SK-N-SH (cell line): ENCODE measurements around the gene GSK3A. TPM values are rescaled to one million over a fixed set of nuclear protein-coding genes. Genes with fewer than 3 reads are reported as not detected.
"Not testable (repeated sequence)": the region's sequence is repeated elsewhere in the genome, so short reads cannot be mapped to it uniquely, and the experiment has no call there.

ENCODE experiments used
- CTCF ChIA-PET: fragments of 300-600, 350-600 bp; formaldehyde crosslinking; extraction: SDS; loops from one replicate; lab custom pipeline; 2021; lab: Yijun Ruan, JAX
- POLR2A ChIA-PET: fragments of 350-600 bp; sonication (Branson Sonifier 250); formaldehyde crosslinking; extraction: SDS; loops from one replicate; lab custom pipeline; 2020; ENCODE audit warnings: antibody characterized with exemption, inconsistent platforms; lab: Yijun Ruan, JAX
- DNase-seq: peaks from one replicate; pipeline ENCODE4 v3.0.0; 2012
- H2AFZ ChIP-seq: fragments of 200-600 bp; sonication (generic); 2 replicates; pipeline ENCODE4 v1.8.1; 2016; ENCODE audit warnings: antibody characterized with exemption, mild to moderate bottlenecking, low read depth
- H3F3A ChIP-seq: fragments of 200-600 bp; sonication (generic); replicated peaks from 2 replicates; pipeline ENCODE3; 2016; ENCODE audit warnings: antibody characterized with exemption, mild to moderate bottlenecking; ENCODE audit not compliant: insufficient read depth
- H3K27ac ChIP-seq, 2 experiments: fragments of 200-500 bp in 1 of 2; fragments of 200-600 bp in 1 of 2; sonication (Bioruptor generic) in 1 of 2; sonication (generic), shearing (Covaris generic) in 1 of 2; 2 replicates each; pipeline versions ENCODE4 v1.5.1 to v1.6.1; 2014 to 2016; ENCODE audit warnings: low read depth in 2 of 2, inconsistent platforms in 1 of 2, low read length in 1 of 2, mild to moderate bottlenecking in 1 of 2, mixed read lengths in 1 of 2
- H3K27me3 ChIP-seq: fragments of 200-600 bp; sonication (generic), shearing (Covaris generic); 2 replicates; pipeline ENCODE4 v1.6.1; 2016; ENCODE audit warnings: mixed run types; ENCODE audit not compliant: insufficient read depth
- H3K36me3 ChIP-seq, 2 experiments: fragments of 200-500 bp in 1 of 2; fragments of 200-600 bp in 1 of 2; sonication (Bioruptor generic) in 1 of 2; sonication (generic) in 1 of 2; replicated peaks in 1 of 2; 2 replicates each; pipeline versions ENCODE3 to v1.5.1; 2014 to 2016; ENCODE audit warnings: low read length in 1 of 2, mild to moderate bottlenecking in 1 of 2; ENCODE audit not compliant: insufficient read depth in 2 of 2, control insufficient read depth in 1 of 2
- H3K4me1 ChIP-seq, 2 experiments: fragments of 200-500 bp in 1 of 2; fragments of 200-600 bp in 1 of 2; sonication (Bioruptor generic) in 1 of 2; sonication (generic), shearing (Covaris generic) in 1 of 2; 2 replicates each; pipeline versions ENCODE4 v1.5.1 to v1.6.1; 2014 to 2016; ENCODE audit warnings: low read depth in 1 of 2, low read length in 1 of 2, mixed run types in 1 of 2; ENCODE audit not compliant: insufficient read depth in 2 of 2, control insufficient read depth in 1 of 2
- H3K4me2 ChIP-seq: fragments of 200-600 bp; sonication (generic), shearing (Covaris generic); 2 replicates; pipeline ENCODE4 v1.6.1; 2017; ENCODE audit warnings: mixed run types
- H3K4me3 ChIP-seq, 2 experiments: fragments of 200-500 bp in 1 of 2; fragments of 200-600 bp in 1 of 2; sonication (Bioruptor generic) in 1 of 2; sonication (generic), shearing (Covaris generic) in 1 of 2; 2 replicates each; pipeline versions ENCODE4 v1.5.1 to v1.8.1; 2014 to 2016; ENCODE audit warnings: low read depth in 2 of 2, inconsistent platforms in 1 of 2, low read length in 1 of 2, mild to moderate bottlenecking in 1 of 2, mixed read lengths in 1 of 2, moderate library complexity in 1 of 2
- H3K79me2 ChIP-seq: fragments of 200-600 bp; sonication (generic); 2 replicates; pipeline ENCODE4 v1.8.1; 2017; ENCODE audit warnings: mild to moderate bottlenecking; ENCODE audit not compliant: insufficient read depth
- H3K9ac ChIP-seq: fragments of 200-600 bp; sonication (generic); 2 replicates; pipeline ENCODE4 v1.6.1; 2017; ENCODE audit warnings: mixed run types
- H3K9me2 ChIP-seq: fragments of 200-600 bp; sonication (generic); 2 replicates; pipeline ENCODE4 v1.6.1; 2017; ENCODE audit warnings: mixed run types
- H3K9me3 ChIP-seq: fragments of 200-600 bp; sonication (generic); 2 replicates; pipeline ENCODE4 v1.6.1; 2017; ENCODE audit warnings: mixed run types, mild to moderate bottlenecking, moderate library complexity
- H4K20me1 ChIP-seq: fragments of 200-600 bp; sonication (generic); 2 replicates; pipeline ENCODE4 v1.6.1; 2017; ENCODE audit warnings: mild to moderate bottlenecking, mixed run types; ENCODE audit not compliant: insufficient read depth
- EP300 ChIP-seq, 2 experiments: IDR thresholded peaks; 2 replicates each; pipeline versions ENCODE4 v1.4.0 to v1.6.1; 2012; ENCODE audit warnings: borderline replicate concordance in 1 of 2, low read depth in 1 of 2, low read length in 1 of 2
- FOXJ3 ChIP-seq: sonication (generic); formaldehyde crosslinking; IDR thresholded peaks from 2 replicates; pipeline ENCODE4 v1.5.1; 2020; ENCODE audit warnings: mild to moderate bottlenecking, missing genetic modification reagents
- FOXM1 ChIP-seq: IDR thresholded peaks from 2 replicates; pipeline ENCODE4 v1.4.0; 2012; ENCODE audit warnings: low read depth, mild to moderate bottlenecking
- JUND ChIP-seq: IDR thresholded peaks from 2 replicates; pipeline ENCODE4 v1.4.0; 2012
- MEF2A ChIP-seq: IDR thresholded peaks from 2 replicates; pipeline ENCODE4 v1.4.0; 2012; ENCODE audit warnings: low read depth, borderline replicate concordance
- NFIC ChIP-seq: IDR thresholded peaks from 2 replicates; pipeline ENCODE4 v1.4.0; 2012; ENCODE audit warnings: borderline replicate concordance
- RCOR1 ChIP-seq: fragments of 150-350 bp; IDR thresholded peaks from 2 replicates; pipeline ENCODE4 v1.6.1; 2017; ENCODE audit warnings: antibody characterized with exemption, low read length
- RFX5 ChIP-seq: IDR thresholded peaks from 2 replicates; pipeline ENCODE4 v1.6.1; 2012; ENCODE audit warnings: mild to moderate bottlenecking, improper control_type of control experiment, low read length
- SMC3 ChIP-seq: IDR thresholded peaks from 2 replicates; pipeline ENCODE4 v1.6.1; 2012; ENCODE audit warnings: low read depth, low read length, improper control_type of control experiment
- TAF1 ChIP-seq: IDR thresholded peaks from 2 replicates; pipeline ENCODE4 v1.6.1; 2012; ENCODE audit warnings: low read depth, mild to moderate bottlenecking, low read length, moderate library complexity, borderline replicate concordance
- TEAD4 ChIP-seq: IDR thresholded peaks from 2 replicates; pipeline ENCODE4 v1.4.0; 2012; ENCODE audit warnings: mild to moderate bottlenecking, borderline replicate concordance; ENCODE audit not compliant: insufficient read depth
- YY1 ChIP-seq: IDR thresholded peaks from 2 replicates; pipeline ENCODE4 v1.4.0; 2012; ENCODE audit warnings: low read depth, mild to moderate bottlenecking
- WGBS: methylation state at CpG from one replicate; pipeline ENCODE4 v1.1.6; 2017; ENCODE audit warnings: low lambda C conversion rate; 5-methylcytosine and 5-hydroxymethylcytosine counted together
- polyA plus RNA-seq, 3 experiments: library from polyadenylated mRNA; depleted of rRNA; stranded (reverse); fragments of >200 nt; gene quantifications; 2 replicates each; pipeline ENCODE4 v1.2.3, GENCODE V29; 2012
- TF ChIP-seq, protein P1 (sequence below): IDR thresholded peaks from 2 replicates; pipeline ENCODE4; 2012
- TF ChIP-seq, protein P2 (sequence below): fragments of 200-600 bp; sonication (generic); IDR thresholded peaks from 2 replicates; pipeline ENCODE4 v1.6.1; 2017; ENCODE audit warnings: antibody characterized with exemption, mild to moderate bottlenecking, moderate library complexity
- TF ChIP-seq, protein P3 (sequence below): IDR thresholded peaks from 2 replicates; pipeline ENCODE4 v1.6.1; 2012; ENCODE audit warnings: mild to moderate bottlenecking, low read depth, low read length, moderate library complexity
- TF ChIP-seq, protein P4 (sequence below): fragments of 150-350 bp; IDR thresholded peaks from 2 replicates; pipeline ENCODE4 v1.6.1; 2016; ENCODE audit warnings: mild to moderate bottlenecking, low read depth, low read length
- TF ChIP-seq, protein P5 (sequence below): IDR thresholded peaks from 2 replicates; pipeline ENCODE4 v1.4.0; 2012; ENCODE audit warnings: low read depth

GSK3A gene
- polyA plus RNA-seq, 1 of the 3 experiments (the other 2 are of a cell fraction) = 42.1 TPM

DNA sequence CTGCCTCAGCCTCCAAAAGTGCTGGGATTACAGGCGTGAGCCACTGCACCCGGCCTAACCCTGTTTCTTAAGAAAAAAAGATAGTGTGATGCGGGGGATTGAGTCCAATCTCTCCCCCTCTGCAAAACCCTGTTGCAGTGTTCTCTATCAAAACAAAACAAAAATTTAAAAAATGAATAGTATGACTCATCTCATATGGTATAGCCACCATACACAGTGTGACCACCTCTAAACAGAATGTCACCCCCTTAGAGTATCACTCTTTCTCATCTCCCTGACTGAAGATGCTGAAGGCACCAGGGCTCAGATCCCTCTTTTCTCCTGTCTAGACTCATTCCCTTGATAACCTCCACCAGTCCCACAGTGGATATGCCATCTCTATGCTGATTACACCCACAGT lies 19.4 kb upstream of the GSK3A start:
- DNase-seq = no peak
- no peaks in the 10 kb centered on the region for H4K20me1 ChIP-seq
- no peaks in the 10 kb centered on the region for H3K4me1 ChIP-seq
- H3K27me3 ChIP-seq = no peaks in the 10 kb centered on the region
- TF ChIP-seq JUND (no peak), MEF2A (no peak), SMC3 (no peak), TEAD4 (no peak), YY1 (no peak), RCOR1 (no peak), FOXM1 (no peak), TAF1 (no peak), EP300 (IDR thresholded peaks at IDR 0.05; ENCODE audit: borderline replicate concordance in 1 of 2, low read depth in 1 of 2, low read length in 1 of 2) (no peak), NFIC (no peak), FOXJ3 (CRISPR knock-in tag) (no peak), RFX5 (no peak)
- TF ChIP-seq, protein P1, sequence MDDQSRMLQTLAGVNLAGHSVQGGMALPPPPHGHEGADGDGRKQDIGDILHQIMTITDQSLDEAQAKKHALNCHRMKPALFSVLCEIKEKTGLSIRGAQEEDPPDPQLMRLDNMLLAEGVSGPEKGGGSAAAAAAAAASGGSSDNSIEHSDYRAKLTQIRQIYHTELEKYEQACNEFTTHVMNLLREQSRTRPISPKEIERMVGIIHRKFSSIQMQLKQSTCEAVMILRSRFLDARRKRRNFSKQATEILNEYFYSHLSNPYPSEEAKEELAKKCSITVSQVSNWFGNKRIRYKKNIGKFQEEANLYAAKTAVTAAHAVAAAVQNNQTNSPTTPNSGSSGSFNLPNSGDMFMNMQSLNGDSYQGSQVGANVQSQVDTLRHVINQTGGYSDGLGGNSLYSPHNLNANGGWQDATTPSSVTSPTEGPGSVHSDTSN = no peak
- TF ChIP-seq, protein P2, sequence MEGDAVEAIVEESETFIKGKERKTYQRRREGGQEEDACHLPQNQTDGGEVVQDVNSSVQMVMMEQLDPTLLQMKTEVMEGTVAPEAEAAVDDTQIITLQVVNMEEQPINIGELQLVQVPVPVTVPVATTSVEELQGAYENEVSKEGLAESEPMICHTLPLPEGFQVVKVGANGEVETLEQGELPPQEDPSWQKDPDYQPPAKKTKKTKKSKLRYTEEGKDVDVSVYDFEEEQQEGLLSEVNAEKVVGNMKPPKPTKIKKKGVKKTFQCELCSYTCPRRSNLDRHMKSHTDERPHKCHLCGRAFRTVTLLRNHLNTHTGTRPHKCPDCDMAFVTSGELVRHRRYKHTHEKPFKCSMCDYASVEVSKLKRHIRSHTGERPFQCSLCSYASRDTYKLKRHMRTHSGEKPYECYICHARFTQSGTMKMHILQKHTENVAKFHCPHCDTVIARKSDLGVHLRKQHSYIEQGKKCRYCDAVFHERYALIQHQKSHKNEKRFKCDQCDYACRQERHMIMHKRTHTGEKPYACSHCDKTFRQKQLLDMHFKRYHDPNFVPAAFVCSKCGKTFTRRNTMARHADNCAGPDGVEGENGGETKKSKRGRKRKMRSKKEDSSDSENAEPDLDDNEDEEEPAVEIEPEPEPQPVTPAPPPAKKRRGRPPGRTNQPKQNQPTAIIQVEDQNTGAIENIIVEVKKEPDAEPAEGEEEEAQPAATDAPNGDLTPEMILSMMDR = no peak
- TF ChIP-seq, protein P3, sequence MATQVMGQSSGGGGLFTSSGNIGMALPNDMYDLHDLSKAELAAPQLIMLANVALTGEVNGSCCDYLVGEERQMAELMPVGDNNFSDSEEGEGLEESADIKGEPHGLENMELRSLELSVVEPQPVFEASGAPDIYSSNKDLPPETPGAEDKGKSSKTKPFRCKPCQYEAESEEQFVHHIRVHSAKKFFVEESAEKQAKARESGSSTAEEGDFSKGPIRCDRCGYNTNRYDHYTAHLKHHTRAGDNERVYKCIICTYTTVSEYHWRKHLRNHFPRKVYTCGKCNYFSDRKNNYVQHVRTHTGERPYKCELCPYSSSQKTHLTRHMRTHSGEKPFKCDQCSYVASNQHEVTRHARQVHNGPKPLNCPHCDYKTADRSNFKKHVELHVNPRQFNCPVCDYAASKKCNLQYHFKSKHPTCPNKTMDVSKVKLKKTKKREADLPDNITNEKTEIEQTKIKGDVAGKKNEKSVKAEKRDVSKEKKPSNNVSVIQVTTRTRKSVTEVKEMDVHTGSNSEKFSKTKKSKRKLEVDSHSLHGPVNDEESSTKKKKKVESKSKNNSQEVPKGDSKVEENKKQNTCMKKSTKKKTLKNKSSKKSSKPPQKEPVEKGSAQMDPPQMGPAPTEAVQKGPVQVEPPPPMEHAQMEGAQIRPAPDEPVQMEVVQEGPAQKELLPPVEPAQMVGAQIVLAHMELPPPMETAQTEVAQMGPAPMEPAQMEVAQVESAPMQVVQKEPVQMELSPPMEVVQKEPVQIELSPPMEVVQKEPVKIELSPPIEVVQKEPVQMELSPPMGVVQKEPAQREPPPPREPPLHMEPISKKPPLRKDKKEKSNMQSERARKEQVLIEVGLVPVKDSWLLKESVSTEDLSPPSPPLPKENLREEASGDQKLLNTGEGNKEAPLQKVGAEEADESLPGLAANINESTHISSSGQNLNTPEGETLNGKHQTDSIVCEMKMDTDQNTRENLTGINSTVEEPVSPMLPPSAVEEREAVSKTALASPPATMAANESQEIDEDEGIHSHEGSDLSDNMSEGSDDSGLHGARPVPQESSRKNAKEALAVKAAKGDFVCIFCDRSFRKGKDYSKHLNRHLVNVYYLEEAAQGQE = no peak
- TF ChIP-seq, protein P4, sequence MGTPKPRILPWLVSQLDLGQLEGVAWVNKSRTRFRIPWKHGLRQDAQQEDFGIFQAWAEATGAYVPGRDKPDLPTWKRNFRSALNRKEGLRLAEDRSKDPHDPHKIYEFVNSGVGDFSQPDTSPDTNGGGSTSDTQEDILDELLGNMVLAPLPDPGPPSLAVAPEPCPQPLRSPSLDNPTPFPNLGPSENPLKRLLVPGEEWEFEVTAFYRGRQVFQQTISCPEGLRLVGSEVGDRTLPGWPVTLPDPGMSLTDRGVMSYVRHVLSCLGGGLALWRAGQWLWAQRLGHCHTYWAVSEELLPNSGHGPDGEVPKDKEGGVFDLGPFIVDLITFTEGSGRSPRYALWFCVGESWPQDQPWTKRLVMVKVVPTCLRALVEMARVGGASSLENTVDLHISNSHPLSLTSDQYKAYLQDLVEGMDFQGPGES = no peak
- TF ChIP-seq, protein P5, sequence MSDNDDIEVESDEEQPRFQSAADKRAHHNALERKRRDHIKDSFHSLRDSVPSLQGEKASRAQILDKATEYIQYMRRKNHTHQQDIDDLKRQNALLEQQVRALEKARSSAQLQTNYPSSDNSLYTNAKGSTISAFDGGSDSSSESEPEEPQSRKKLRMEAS = no peak
- WGBS = 91% methylated on average over 3 of the region's 3 CpGs
- no peak overlapping the region for H3K9ac ChIP-seq
- no peak overlapping the region for H3K4me3 ChIP-seq
- H3K27ac ChIP-seq = no peak overlapping the region
- ChIA-PET POLR2A (interaction anchor here (1.6 kb wide), 1 partner anchor 15 kb away, joined by 3 read pairs; no protein-coding TSS in a partner anchor), CTCF (interaction anchor here (1.2 to 1.6 kb wide), 2 partner anchors 18 kb away, joined by 4 to 5 read pairs; no protein-coding TSS in a partner anchor)
- H3K9me3 ChIP-seq = no peaks in the 10 kb centered on the region
- H3K36me3 ChIP-seq = no peaks in the 10 kb centered on the region
- H3K79me2 ChIP-seq = no peaks in the 10 kb centered on the region
- peaks cover 5% of the 10 kb centered on the region for H3F3A ChIP-seq
- H2AFZ ChIP-seq = no peak overlapping the region
- no peaks in the 10 kb centered on the region for H3K9me2 ChIP-seq
- no peak overlapping the region for H3K4me2 ChIP-seq

DNA sequence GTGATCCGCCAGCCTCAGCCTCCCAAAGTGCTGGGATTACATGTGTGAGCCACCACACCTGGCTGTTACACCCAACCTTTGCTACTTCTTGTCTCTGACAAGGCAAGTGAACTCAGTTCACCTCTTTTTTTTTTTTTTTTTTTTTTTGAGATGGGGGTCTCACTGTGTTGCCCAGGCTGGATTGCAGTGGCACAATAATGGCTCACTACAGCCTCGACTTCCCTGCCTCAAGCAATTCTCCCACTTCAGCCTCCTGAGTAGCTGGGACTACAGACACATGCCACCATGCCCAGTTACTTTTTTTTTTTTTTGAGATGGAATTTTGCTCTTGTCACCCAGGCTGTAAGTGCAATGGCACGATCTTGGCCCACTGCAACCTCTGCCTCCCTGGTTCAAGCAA lies 15.4 kb upstream of the GSK3A start:
- H3K4me2 ChIP-seq, DNase-seq, POLR2A ChIA-PET, H2AFZ ChIP-seq, H3K9ac ChIP-seq, H3K36me3 ChIP-seq, H3K27me3 ChIP-seq, H3K9me3 ChIP-seq, H3K4me3 ChIP-seq, H3K9me2 ChIP-seq, H3K4me1 ChIP-seq, H4K20me1 ChIP-seq, H3K27ac ChIP-seq: not testable (repeated sequence)
- H3K79me2 ChIP-seq = peaks cover 28% of the 10 kb centered on the region
- peaks cover 15% of the 10 kb centered on the region for H3F3A ChIP-seq
- CTCF ChIA-PET = interaction anchor here (0.6 to 0.7 kb wide), 2 partner anchors 22 to 300 kb away, joined by 3 read pairs; no protein-coding TSS in a partner anchor
- 93% methylated on average over 3 of the region's 3 CpGs for WGBS
